Measurements from ENCODE around the gene ACIN1.
"Not testable (repeated sequence)": the region's sequence is repeated elsewhere in the genome, so short reads cannot be mapped to it uniquely, and the experiment has no call there.

ACIN1 gene

DNA sequence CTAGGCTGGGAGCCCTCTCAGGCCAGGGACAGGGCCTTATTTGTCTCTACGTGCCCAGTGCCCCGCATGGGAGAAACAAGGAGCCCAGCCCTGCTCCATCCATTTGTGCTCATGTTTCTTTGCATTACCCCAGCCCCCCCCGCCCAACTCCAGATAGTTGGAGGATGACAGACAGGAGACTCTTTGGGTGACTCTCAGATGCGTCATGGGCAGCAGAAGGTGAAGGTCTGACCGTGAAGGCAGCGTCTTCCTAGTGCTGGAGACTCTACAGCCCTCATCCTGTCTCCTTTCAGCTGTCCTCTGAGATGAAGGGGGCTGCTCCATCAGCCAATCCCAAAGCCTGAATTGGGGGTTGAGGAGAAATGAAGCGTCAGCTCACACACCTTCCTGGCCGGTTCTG lies 53.2 kb downstream of the ACIN1 start:
- DNase-seq (ENCODE audit: low read depth), result no peak

DNA sequence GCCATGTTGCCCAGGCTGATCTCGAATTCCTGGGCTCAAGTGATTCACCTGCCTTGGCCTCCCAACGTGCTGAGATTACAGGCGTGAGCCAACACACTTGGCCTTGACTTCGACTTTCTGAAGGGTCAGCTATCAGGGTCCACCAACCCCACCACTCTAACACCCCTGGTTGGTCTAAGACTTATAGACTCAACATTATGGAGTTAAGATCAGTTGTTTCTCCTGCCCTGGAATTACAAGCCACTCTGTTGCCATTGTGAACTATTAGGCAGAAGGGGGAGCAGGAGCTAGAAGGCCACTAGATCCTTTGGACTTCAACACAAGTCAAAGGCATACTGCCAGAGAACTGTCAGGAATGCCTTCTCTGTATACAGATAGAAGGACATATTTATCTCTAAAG lies 54.8 kb downstream of the ACIN1 start:
- no peak for DNase-seq (ENCODE audit: low read depth)

DNA sequence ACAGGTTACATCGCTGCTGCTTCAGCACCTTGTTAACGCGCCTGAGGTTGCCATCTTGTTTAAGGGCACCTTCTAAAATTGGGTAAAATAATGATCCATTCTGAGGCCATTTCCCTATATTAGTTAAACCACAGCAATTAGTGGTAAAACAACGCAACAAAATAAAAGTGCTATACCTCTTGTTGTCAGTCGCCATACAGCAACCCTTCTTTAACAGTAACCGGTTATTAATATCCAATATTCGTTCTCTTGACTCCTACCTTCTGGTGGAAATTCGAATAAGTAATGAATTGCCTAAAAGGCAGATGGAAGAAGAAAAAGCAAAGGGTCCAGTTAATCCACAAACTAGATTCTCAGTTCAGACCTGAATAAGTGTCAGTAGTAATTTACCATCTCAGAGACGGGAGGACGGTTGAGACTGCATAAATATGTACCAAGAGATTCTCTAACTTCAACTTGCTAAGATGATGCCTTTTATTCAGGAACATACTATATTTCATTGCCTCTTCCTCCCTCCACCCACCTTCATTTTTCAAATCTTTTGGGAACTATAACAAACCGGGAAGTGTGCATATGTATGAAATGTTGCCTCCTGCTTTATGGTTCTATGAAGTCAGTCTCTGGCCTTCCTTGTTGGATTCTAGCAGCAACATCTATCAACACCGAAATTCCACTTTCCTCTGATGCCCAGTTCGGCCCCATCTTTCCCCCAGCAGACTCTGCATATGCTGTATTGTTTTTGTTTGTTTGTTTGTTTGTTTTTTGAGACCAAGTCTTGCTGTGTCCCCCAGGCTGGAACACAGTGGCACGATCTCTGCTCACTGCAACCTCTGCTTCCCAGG lies 59.4 kb downstream of the ACIN1 start:
- DNase-seq (ENCODE audit: low read depth), result no peak

DNA sequence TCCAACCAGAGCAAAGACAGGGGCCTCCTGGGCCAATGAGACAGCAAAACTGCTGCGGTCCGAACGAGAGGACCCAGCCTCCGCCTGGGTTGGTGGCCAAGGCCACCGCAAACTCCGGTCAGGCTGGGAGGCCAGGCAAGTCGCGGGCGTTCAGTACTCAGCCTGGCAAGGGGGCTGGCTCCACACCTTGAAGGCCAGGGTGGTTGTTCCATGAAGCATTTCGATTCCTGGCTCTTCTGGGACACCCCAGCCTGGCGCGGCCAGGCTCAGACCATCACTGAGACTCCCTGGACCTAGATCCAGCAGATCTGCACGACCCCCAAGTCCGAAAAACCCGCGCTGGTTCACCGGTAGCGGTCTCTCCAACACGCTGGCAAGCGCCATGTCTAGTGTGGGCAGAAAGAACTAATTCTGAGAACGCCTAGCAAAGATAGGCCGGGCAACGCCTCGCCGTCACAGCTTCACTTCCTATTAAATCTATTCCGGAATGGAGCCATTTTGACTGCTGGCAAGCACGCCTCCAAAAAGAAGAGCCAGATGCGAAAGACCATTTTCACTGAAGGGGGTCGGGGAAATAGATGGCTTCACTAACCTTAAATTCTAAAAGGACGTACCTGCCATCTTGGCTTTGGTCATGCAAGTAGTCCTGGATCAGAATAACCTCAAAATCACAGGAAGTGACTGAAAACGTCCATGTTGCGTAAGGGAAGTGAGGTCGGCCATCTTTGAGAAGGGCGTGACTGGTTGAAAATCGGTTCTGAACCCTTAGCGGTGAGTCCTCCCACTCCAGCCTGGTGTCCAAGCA lies 60.2 kb downstream of the ACIN1 start, which contains the start of gene PSMB5:
TSS of gene PSMB5 (minus strand) at position 403 of the 805 bp plus-strand sequence. CDS start at position 384, 19 bp downstream.
- DNase-seq (ENCODE audit: low read depth), result peak; percentile 92

DNA sequence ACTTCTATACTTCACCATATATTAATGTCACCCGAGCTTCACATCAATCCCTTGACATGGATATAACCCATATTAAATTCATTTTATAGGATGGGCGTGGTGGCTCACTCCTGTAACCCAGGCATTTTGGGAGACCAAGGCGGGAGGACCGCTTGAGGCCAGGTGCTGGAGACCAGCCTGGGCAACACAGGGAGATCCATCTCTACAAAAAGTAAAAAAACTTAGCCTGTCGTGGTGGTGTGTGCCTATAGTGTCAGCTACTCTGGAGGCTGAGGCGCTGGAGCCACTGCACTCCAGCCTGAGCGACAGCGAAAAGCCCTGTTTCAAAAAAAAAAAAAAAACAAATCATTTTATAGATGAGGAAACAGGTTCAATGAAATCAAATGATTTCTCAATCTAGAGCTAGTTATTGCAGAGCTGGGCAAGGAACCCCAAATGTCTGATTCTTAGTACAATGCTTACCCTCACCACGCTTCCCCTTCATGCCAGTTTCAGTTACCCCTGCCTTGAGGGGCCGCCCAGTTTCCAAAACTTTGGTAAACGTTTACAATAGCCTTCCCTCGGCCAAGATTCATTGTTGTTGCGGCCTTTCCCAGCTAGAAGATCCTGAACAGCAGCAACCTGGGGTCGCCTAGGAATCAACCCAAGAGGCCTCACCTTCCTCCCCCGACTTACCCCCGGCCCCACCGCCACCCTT lies 61.0 kb downstream of the ACIN1 start:
- DNase-seq (ENCODE audit: low read depth), result no peak

DNA sequence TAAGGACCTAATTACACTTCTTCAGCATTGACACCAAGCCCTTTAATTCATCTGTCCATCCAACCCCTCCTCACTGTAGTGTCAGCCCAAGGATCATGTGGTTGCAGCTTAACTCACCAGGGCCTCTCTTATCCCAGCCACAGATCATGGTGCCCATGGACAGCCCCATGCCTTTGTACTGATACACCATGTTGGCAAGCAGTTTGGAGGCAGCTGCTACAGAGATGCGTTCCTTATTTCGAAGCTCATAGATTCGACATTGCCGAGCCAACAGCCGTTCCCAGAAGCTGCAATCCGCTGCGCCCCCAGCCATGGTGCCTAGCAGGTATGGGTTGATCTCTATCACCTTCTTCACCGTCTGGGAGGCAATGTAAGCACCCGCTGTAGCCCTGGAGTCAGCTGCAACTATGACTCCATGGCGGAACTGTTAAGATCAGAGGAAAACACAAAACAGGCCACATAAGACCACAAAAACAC lies 61.6 kb downstream of the ACIN1 start:
- DNase-seq (ENCODE audit: low read depth), result no peak

DNA sequence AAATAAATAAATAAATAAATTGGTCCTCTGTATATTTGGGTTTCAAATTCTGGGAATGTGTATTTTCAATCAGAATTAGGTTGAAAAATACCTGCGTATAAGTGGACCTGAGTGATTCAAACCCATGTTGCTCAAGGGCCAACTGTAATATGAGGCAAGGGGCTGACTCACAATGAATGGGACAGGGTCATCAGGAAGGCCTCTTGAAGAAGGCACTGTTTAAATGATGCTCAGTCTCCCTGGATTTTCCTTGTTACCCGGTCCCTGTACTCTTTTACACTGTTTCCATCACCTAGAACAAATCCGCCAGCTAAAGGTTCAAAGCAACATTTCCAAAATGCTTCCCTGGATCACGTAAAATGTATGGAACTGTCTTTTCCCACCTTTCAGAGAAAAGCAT lies 64.0 kb downstream of the ACIN1 start:
- DNase-seq (ENCODE audit: low read depth), result no peak

DNA sequence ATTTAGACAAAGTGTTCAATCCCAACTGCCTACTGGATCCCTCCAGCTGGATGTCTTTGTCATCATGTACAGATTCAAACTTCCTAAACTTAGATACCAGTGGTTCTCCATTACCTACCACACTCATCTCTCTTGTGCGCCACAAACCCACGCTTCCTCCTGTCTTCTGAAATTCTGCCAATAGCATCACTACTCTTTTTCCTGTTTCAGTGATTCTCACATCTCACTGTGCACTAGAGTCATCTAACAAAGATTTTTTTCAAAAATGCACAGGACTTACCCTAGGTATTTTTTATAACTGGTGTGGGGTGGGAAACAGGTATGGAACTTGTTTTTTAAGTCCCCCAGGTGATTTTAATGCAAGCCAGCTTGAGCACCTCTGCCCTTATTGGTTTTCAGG lies 66.1 kb downstream of the ACIN1 start:
- no peak for DNase-seq (ENCODE audit: low read depth)

DNA sequence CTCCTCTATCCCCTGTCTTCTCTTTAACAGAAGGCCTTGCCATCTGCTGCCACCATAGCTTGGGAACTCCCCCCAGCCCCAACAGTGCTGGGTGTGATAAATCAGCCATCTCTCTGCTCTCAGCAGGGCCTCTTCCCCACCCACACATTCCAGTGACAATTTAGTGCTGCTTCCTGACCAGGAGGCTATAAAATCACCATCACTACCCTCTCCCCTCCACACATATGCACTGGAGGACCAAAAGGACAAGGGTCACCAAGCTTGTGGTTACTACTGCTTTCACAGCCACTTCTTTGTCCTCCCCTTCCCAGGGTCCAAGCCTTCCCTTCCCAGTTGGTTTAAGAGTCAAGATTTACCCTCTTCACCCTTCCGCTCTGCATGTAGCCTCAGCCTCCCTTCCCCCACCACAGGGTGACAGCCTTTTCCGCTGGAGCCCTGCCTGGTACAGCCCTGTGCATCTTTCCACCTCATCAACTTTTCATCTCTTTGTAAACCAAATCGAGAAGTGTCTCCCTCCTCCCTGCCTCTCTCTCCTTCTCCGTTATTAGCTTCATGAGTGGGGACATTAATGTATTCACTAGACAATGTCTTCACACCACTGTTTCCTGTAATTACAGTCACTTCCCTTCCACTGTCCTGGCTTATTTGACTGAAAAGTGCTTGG lies 69.7 kb downstream of the ACIN1 start:
- DNase-seq (ENCODE audit: low read depth), result no peak

DNA sequence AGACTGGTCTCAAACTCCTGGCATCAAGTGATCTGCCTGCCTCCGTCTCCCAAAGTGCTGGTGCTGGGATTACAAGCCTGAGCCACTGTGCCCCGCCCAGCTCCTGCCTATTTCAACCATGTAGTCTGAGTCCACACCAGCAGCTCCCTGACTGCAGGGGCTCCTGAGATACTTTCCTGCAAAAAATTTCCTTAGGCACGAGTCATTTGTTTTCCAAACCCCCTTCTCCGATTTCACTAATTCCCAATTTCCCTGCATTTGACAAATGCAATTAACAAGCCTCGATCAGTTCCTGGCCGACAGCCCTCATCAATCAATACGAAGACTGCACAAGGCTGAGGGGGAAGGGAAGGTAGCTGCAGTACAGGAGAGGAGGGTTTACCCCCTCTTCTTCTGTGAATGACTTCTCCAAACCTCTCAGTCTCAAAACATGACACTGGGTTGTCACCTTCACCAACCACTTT lies 70.3 kb downstream of the ACIN1 start:
- DNase-seq (ENCODE audit: low read depth), result no peak

DNA sequence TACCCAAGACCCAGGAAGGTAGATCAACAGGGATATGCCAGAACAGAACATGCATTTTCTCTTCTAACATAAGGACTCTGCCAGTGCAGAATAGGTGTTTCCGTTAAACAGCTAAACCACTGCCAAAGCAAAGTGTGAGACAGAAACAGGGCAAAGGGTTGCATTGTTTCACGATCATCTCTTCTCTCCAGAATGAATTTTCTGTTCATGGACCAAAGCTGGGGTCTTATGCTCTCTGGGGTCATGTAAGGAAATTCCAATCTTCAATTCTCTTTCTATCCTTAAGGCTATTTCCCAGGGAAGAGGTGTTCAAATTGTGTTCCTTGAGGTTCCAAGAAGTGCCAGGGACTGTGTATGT lies 71.2 kb downstream of the ACIN1 start:
- DNase-seq (ENCODE audit: low read depth), result no peak

DNA sequence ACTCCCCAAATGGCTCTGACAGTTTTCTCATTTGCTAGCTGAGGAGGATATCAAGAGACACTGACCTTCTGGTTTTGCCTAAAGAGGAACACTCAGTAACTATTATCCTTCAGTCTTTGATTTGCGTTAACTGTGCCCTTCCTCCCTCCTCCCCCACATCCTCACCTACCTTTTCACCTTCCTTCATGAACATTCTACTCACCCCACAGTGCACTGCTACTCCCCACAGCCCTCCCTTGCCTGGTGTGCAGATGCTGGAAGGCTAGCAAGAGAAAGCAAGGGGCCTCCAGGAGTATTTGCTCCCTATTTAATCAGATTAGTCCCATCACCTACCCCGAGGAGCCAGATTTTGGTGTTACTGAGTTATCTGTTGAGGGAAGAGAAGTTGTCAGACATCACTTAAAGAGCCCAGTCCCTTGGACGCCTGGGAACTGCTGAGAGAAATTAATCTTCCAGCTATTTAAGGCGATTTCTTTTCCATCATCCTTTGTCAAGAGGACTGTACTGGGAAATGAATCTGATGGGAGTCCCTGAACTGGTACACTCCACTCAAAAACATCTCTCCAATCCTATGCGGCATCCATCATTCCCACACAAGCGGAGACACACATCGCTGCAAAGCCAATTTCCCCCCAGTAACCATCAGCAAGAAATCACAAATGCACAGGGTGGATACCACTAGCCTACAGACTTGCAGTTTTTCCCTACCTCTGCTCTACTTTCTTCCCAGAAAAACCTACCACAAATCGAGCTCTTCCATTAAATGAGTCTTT lies 71.7 kb downstream of the ACIN1 start:
- DNase-seq (ENCODE audit: low read depth), result no peak

DNA sequence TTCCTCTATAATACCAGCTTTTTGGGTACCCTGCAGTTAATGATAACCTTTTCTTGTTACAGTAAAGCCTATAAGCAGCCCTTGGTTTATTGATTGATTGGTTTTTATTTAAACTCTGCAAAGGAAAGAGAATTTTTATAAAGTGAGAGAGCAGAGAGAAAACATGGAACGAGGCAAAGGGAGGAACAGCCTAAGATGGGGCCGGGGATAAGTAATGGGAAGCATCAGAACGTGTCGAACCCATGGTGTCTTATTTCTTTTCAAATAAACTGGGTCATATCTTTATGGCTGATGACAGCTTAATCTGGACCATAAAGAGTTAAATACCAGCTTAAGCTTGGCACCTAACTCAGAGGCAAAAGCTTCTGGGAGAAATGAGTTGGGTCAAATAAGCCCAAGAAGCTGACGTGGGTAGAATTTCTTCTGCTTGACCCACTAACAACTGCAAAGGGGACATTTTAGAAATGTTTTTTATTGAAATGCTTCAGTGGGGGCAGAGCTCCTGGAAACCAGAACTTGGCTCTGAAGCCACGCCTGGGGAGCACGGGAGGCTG lies 73.0 kb downstream of the ACIN1 start:
- DNase-seq (ENCODE audit: low read depth), result no peak

DNA sequence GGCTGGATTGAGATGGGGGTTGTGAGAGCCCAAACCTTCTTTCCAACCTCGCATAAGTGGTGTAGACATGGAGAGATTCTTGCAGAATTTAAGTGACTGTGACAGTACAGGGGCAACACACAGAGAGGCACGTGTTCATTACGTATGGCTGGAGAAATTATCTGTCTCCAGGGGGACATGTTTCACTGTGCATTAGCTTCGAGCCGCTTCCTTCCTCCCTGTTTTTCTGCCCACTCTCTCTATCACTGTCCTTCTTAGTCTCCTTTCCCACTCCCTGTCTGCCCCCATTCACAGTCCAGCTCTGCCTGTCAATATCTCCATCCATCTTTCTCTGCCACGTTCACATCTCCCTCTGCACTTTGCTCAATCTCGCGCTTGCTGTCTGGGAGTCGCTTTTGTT lies 73.5 kb downstream of the ACIN1 start:
- DNase-seq (ENCODE audit: low read depth), result no peak

DNA sequence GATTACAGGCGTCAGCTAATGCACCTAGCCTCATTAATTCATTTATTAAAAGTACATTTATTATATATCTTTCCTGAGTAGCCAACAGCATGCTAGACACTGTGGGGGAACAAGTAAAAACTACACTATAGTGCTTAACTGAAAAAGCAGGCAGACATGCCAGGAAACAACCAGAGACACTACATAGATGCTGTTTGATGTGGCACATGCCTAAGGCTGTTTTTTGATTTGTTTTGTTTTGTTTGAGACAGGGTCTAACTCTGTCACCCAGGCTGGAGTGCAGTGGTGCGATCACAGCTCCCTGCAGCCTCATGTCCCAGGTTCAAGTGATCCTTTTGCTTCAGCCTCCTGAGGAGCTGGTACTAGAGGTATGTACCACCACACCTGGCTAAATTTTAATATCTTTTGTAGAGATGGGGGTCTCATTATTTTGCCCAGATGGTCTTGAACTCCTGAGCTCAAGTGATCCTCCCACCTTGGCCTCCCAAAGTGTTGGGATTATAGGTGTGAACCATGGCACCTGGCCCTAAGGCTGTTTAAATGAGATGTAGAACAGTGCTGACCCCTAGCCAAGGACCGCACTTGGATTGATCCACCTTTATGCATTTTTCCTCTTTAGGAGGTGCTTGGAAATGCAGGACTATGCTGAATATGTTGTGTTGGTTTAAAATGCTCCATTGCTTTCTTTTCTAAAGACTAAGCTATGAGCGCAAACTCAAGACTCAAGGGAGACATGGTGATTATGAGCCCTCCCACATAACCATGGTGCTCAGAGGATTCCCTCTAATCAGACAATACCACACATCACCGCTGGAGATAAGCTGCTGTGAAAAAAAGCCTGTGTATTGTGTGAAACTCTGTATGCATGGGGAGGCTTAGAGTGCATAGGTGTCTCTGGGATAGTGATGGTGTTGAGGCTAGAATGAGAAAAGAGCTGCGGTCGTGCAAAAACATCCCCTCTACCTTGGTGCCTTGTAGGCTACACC lies 74.5 kb downstream of the ACIN1 start:
- no peak for DNase-seq (ENCODE audit: low read depth)

DNA sequence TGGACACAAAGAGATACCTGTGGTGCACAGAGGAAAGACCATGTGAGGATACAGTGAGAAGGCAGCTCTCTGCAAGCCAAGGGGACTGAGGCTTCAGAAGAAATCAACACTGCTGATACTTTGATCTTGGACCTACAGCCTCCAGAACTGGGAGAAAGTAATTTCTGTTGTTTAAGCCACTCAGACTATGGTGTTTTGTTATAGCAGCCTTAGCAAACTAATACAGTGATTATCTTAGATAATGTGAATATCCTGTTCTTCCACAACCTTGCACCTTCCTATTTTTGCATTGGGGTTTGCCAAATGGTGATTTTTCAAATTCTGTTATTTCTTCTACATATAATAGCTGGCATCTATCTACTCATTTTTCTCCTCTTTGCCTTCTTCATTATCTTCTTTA lies 76.8 kb downstream of the ACIN1 start:
- no peak for DNase-seq (ENCODE audit: low read depth)

DNA sequence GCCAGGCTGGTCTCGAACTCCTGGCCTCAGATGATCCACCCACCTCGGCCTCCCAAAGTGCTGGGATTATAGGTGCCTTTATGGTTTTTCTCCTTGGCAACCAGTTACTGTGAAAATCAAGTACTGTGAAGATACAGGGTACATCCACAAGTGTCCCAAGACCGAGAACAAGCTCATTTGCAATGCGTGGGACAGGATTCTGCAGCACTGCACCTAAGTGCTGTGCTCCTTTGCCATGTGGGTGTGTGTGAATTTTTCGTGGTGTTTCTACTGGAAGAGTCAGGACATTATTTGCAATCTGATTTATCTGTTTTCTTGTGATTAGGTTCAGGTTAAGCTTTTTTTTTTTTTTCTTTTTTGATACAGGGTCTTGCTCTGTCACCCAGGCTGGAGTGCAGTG lies 77.8 kb downstream of the ACIN1 start:
- no peak for DNase-seq (ENCODE audit: low read depth)

DNA sequence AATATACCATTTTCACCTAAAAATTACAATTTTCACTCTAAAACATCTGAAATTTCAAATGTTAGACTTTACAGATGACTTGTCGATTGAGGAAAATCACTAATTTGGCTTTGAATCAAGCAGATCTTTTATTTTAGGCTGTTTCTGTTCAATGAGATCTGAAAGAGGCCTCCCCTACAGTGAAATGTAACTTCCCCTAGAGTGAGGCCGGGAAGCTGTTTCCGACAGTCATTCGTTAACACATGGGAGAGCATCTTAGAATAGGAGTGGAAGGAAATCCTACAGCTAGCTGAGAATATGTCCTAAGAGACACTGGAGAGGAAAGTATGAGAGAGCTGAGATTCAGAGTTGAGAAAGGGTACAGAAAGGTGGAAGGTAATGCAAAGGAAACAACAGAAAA lies 79.3 kb downstream of the ACIN1 start:
- no peak for DNase-seq (ENCODE audit: low read depth)

DNA sequence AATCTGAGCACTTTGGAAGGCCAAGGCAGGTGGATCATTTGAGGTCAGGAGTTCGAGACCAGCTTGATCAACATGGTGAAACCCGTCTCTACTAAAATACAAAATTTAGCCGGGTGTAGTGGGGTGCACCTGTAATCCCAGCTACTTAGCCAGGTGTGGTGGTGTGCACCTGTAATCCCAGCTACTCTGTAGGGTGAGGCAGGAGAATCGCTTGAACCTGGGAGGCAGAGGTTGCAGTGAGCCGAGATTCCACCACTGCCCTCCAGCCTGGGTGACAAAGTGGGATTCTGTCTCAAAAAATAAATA lies 81.2 kb downstream of the ACIN1 start:
- DNase-seq (ENCODE audit: low read depth), result not testable (repeated sequence)
